ENCODE results near the gene ODF4. TPM values are rescaled to one million over a fixed set of nuclear protein-coding genes. Genes with fewer than 3 reads are reported as not detected.
"Not testable (repeated sequence)": the region's sequence is repeated elsewhere in the genome, so short reads cannot be mapped to it uniquely, and the experiment has no call there.

The ODF4 gene
- total RNA-seq, 1 donor from 2014 or later = not detected

DNA sequence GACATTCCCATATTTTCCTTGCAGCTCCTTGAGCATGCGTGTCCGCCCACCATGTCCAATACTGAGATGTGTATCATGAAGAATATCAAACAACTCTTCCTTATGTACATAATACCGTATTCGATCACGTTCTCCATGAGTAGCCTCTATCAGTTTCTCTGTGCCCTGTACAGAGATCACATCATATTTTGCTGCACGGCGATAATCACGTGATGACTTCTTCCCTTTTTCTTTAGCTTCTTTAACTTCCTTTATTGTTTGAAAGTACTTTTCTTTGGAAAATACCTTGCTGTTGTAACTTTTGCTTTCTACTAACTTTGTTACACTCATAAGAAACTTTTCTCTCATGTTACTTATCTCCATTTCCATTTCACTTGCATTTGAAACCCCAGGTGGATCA, 30.3 kb downstream of the ODF4 start:
- no peak for DNase-seq

DNA sequence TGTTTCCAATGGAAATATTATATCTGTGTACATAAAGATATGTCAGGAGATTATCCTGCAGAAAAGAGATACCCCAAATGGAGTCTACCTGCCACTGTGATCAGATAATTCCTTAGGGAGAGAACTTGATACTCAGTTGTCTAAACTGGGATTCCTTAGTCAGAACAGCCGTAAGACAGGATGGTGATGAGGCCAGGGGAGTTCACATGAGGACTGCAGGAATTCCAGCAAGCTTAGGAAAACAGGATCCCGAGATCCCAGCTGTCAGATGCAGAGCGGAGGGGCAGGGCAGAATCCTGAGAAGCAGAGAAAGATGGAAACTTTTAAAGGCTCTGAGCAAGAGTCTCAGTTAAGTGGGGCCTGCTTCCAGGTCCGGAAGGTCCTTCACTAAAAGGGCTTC, 32.1 kb downstream of the ODF4 start:
- no peak for DNase-seq

DNA sequence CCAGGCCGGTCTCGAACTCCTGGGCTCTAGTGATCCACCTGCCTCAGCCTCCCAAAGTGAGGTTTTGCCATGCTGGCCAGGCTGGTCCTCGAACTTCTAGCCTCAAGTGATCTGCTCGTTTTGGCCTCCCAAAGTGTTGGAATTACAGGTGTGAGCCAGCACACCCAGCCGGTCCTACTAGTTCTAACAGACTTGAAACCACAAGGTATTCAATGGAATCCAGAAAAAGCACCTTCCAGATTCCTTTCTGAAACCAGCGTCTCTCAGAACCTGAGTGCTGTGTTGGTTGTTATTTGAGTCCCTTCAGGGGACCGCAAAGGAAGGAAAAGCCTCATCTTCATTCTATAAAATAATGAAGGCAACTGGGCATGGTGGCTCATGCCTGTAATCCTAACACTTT, 32.8 kb downstream of the ODF4 start:
- no peak for DNase-seq

GRCh38 chr17:8373856-8374255, 34.2 kb downstream of the ODF4 start:
- DNase-seq = not testable (repeated sequence)

DNA sequence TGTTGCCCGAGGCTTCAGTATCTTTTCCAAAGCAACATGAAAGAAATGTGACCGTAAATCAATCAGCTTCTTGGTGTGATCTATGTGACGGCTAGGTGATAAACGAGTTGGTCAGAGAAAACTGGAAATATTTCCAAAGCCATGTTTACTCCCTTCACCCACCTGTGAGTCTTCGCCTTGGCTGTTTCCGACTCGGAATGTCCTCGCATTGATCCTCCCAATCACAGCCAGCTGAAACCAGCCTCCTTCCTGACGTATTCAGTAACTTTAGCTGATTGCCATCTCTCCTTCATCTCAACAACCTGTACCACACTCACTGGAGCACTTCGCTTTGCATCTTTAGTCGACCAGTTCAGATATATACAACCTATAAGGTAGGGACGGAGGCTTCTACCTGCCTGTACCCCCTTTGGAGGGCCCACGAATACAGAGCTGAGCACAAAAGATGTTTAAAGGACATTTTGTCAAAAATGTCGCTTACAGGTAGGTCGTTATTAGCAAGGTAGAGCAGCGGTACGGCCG, 36.2 kb downstream of the ODF4 start:
- DNase-seq = peak; percentile 25

GRCh38 chr17:8376271-8377067, 36.8 kb downstream of the ODF4 start, which contains the start of gene KRABD2:
Gene KRABD2 (minus strand): TSS chr17:8376704.
- peak; percentile 89 for DNase-seq

DNA sequence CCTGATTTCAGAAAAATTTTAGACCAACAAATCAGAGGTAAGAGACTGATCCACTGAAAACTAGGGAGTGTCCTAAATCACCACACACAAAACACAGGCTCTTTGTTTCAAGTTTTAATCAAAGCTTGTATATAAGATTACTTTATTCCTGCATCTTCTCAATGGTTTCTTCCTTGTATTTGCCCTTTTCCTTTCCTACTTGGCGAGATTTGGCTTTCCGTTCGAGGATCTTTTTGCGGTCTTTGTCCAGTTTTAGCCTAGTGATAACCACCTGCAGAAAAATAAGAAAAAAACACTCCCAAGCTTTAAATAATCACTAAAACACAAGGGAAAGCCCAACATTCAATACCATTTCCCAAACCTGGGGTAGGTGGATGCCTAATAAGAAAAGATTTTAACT, 37.8 kb downstream of the ODF4 start:
- no peak for DNase-seq

GRCh38 chr17:8378117-8378516, 38.5 kb downstream of the ODF4 start:
- not testable (repeated sequence) for DNase-seq

DNA sequence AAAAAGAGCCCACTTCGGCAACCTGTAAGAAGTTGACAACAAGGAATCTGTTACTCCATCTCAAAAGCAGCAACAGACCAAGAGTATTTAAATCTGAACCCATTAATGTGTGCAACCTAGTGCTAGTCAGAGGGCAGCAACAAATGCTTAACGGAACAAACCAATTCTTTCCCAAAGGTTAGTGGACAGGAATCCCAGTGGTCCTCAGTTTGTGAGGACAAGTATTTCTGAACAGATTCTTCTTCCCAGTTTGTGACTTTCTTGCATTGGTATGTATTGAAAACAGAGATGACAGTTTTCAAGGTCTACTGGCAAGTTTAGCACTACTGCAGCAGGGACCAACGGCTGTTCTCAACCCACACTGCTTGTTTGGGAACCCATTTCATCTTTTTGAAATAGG, 40.4 kb downstream of the ODF4 start:
- DNase-seq = no peak

GRCh38 chr17:8382052-8382879, 42.6 kb downstream of the ODF4 start:
- DNase-seq = no peak

GRCh38 chr17:8382880-8383142, 43.2 kb downstream of the ODF4 start:
- DNase-seq = no peak

DNA sequence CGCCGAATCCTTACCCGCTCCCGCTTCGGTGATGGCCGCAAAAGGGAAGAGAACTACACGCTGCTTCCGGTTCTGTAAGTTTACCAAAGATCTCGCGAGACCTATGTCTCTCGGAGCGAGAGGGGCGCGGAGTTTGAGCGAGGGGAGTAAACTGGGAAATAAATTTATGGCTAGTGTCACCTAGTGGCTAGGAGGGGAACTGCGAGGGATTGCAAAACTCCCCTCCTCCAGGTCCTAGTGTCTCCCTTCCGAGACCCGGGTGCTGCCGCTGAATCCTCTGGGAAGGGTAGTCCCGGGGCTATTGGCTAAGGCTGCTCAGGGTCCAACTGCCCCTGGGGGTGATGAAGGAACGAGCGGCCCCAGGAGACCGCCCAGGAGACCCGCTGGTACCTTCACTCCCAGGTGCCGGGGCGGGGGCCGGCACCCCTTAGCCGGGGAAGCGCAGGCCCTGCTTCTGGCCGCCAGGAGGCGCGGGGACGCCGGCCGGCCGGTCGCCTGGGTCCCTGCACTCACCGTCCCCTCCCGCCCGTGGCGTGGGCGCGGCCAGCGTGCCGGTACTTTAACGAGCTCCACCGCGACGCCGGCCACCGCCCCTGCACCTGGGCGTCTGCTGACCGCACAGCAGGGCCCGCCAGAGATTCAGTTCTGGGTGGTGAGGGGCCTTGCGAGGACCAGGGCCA, 43.6 kb downstream of the ODF4 start, which contains the start of gene RPL26:
RPL26 (minus strand) TSS at position 51 of the 680 bp plus-strand sequence. CDS start 883 bp downstream, outside the sequence.
- peak; percentile 96 for DNase-seq

- DNase-seq = no peak
Measured at GRCh38 chr17:8384801-8385378, 45.2 kb downstream of the ODF4 start.

- no peak for DNase-seq
Measured at GRCh38 chr17:8386841-8387240, 47.2 kb downstream of the ODF4 start.

DNA sequence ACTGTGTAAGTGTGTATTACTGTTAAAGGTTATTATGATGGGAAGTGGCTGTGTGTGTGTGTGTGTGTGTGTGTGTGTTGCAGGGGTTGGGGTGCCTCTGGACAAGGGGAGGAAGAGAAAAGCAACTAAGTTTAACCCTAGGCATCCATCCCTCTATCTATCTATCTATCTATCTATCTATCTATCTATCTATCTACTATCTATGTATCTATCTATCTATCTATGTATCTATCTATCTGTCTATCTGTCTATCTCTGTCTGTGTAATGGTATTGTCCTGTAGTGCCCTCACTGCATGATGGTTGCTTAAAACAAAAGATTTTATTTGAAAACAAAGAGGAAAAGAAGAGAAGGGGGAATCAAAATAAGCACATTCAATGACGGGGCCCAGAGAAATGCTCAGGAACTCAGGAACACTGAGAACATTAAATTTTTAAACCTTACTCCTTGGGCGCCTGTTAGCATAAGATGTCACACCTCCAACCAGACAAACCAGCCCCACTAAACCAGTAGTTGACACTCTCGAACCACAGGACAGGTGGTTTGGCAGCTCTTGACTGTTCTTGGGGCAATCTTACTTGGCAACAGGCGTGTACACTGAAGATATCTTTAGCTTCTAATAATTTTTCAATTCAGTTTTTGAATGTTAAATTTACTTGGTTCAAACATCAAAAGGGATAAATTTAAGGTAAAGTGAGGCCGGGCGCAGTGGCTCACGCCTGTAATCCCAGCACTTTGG, 48.4 kb downstream of the ODF4 start:
- DNase-seq = no peak

GRCh38 chr17:8391711-8392110, 52.1 kb downstream of the ODF4 start:
- no peak for DNase-seq

DNA sequence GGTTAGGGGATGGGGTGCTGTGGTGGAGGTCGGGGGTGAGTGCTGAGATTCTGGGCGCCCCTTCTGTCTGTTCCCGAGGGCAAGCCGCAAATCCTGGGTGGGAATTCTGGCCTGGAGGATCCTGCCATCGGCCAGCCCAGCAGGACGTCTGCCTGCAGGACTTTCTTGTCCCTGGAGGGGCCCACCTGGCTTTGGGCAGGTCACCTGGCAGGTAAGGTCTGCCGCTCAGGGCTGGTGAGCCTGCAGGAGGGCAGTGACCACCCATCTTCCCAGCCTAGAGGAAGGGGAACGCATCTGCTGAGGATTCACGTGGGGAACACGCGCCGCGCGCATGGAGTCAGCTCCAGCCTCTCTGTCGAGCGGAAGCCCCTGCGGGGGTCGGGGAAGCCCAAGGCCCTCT, 52.6 kb downstream of the ODF4 start:
- DNase-seq = no peak

GRCh38 chr17:8392674-8393469, 53.2 kb downstream of the ODF4 start:
- no peak for DNase-seq

GRCh38 chr17:8393470-8394231, 54.0 kb downstream of the ODF4 start:
- DNase-seq = no peak

DNA sequence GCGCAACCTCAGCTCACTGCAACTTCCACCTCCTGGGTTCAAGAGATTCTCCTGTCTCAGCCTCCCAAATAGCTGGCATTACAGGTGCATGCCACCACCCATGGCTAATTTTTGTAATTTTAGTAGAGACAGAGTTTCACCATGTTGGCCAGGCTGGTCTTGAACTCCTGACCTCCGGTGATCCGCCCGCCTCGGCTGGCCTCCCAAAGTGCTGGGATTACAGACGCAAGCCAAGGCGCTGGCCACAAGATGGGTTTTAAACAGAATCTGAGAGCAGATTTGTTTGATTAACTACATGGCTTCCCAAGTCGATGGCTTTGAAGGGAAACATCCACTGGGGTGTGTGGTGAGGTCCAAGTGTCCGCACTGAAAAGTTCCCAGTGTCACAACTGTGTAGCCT, 54.9 kb downstream of the ODF4 start:
- not testable (repeated sequence) for DNase-seq

Data from occipital lobe (tissue), 2 donors.